AG08396 (cell line): Measurements from ENCODE around the gene ZNF366.

Source experiments
- DNase-seq: peaks from one replicate; pipeline ENCODE4 v3.0.0; 2012; ENCODE audit warnings: low spot score, mixed read lengths

ZNF366 gene

GRCh38 chr5:72488756-72489155 lies 18.5 kb downstream of the ZNF366 start:
- no peak for DNase-seq

- no peak for DNase-seq
Measured at GRCh38 chr5:72487177-72487576, 20.0 kb downstream of the ZNF366 start.

GRCh38 chr5:72486371-72486770 lies 20.8 kb downstream of the ZNF366 start:
- no peak for DNase-seq

GRCh38 chr5:72485430-72485974 lies 21.7 kb downstream of the ZNF366 start:
- no peak for DNase-seq

GRCh38 chr5:72482046-72482445 lies 25.2 kb downstream of the ZNF366 start:
- no peak for DNase-seq

GRCh38 chr5:72480841-72481240 lies 26.4 kb downstream of the ZNF366 start:
- no peak for DNase-seq

- DNase-seq: no peak
Measured at GRCh38 chr5:72479921-72480320, 27.3 kb downstream of the ZNF366 start.

- DNase-seq: no peak
Measured at GRCh38 chr5:72478684-72479083, 28.5 kb downstream of the ZNF366 start.

GRCh38 chr5:72478276-72478675 lies 28.9 kb downstream of the ZNF366 start:
- DNase-seq: no peak

GRCh38 chr5:72477644-72478043 lies 29.6 kb downstream of the ZNF366 start:
- DNase-seq: no peak

GRCh38 chr5:72477176-72477575 lies 30.0 kb downstream of the ZNF366 start:
- DNase-seq: no peak

- no peak for DNase-seq
Measured at GRCh38 chr5:72476721-72477120, 30.5 kb downstream of the ZNF366 start.

- DNase-seq: no peak
Measured at GRCh38 chr5:72476275-72476674, 30.9 kb downstream of the ZNF366 start.

GRCh38 chr5:72474516-72474915 lies 32.7 kb downstream of the ZNF366 start:
- DNase-seq: no peak

GRCh38 chr5:72474046-72474500 lies 33.1 kb downstream of the ZNF366 start:
- no peak for DNase-seq

- no peak for DNase-seq
Measured at GRCh38 chr5:72472666-72473422, 34.4 kb downstream of the ZNF366 start.

- no peak for DNase-seq
Measured at GRCh38 chr5:72472031-72472430, 35.2 kb downstream of the ZNF366 start.

GRCh38 chr5:72470826-72471225 lies 36.4 kb downstream of the ZNF366 start:
- peak; percentile 70 for DNase-seq

GRCh38 chr5:72468606-72469005 lies 38.6 kb downstream of the ZNF366 start:
- no peak for DNase-seq

- peak; percentile 52 for DNase-seq
Measured at GRCh38 chr5:72468024-72468423, 39.2 kb downstream of the ZNF366 start.

- DNase-seq: no peak
Measured at GRCh38 chr5:72467461-72467860, 39.7 kb downstream of the ZNF366 start.

GRCh38 chr5:72465601-72466563 lies 41.3 kb downstream of the ZNF366 start:
- peak; percentile 45 for DNase-seq

GRCh38 chr5:72465066-72465465 lies 42.1 kb downstream of the ZNF366 start:
- no peak for DNase-seq
